Measurements from ENCODE around the gene RAB9A. TPM values are rescaled to one million over a fixed set of nuclear protein-coding genes. Genes with fewer than 3 reads are reported as not detected.

Gene RAB9A
- polyA plus RNA-seq, 2 donors = 23.8 to 24.7 TPM

- Histone ChIP-seq H3K9me3 (ENCODE audit: control insufficient read depth in 2 of 2, insufficient read depth in 1 of 2, low read depth in 1 of 2, low read length in 1 of 2) (no peaks in the 10 kb centered on the region), H3K27ac (ENCODE audit: low read depth in 2 of 2, low read length in 1 of 2) (no peak overlapping the region), H3K36me3 (ENCODE audit: control insufficient read depth in 2 of 2, insufficient read depth in 2 of 2, low read length in 1 of 2) (no peaks in the 10 kb centered on the region), H3K4me1 (ENCODE audit: control insufficient read depth in 2 of 2, insufficient read depth in 2 of 2, low read length in 1 of 2) (no peaks in the 10 kb centered on the region), H3K4me3 (ENCODE audit: low read depth in 1 of 2, low read length in 2 of 2) (no peak overlapping the region), H3K27me3 (ENCODE audit: control insufficient read depth in 1 of 2, insufficient read depth in 2 of 2, low read length in 2 of 2) (peaks cover 0 to 6% of the 10 kb centered on the region in 2 donors)
- 79 to 86% methylated on average over 8 of the region's 8 CpGs for WGBS, 2 donors
Observed at GRCh38 chrX:13694983-13695382, 6.1 kb downstream of the RAB9A start.

- Histone ChIP-seq H3K4me1 (ENCODE audit: control insufficient read depth in 2 of 2, insufficient read depth in 2 of 2, low read length in 1 of 2) (no peaks in the 10 kb centered on the region), H3K4me3 (ENCODE audit: low read depth in 1 of 2, low read length in 2 of 2) (no peak overlapping the region), H3K36me3 (ENCODE audit: control insufficient read depth in 2 of 2, insufficient read depth in 2 of 2, low read length in 1 of 2) (no peaks in the 10 kb centered on the region), H3K27ac (ENCODE audit: low read depth in 2 of 2, low read length in 1 of 2) (no peak overlapping the region), H3K27me3 (ENCODE audit: control insufficient read depth in 1 of 2, insufficient read depth in 2 of 2, low read length in 2 of 2) (peaks cover 0 to 6% of the 10 kb centered on the region in 2 donors), H3K9me3 (ENCODE audit: control insufficient read depth in 2 of 2, insufficient read depth in 1 of 2, low read depth in 1 of 2, low read length in 1 of 2) (no peaks in the 10 kb centered on the region)
- WGBS, 2 donors = 74 to 83% methylated on average over 4 of the region's 4 CpGs
Observed at GRCh38 chrX:13695601-13696115, 6.7 kb downstream of the RAB9A start.

- Histone ChIP-seq H3K36me3 (ENCODE audit: control insufficient read depth in 2 of 2, insufficient read depth in 2 of 2, low read length in 1 of 2) (no peaks in the 10 kb centered on the region), H3K27me3 (ENCODE audit: control insufficient read depth in 1 of 2, insufficient read depth in 2 of 2, low read length in 2 of 2) (peaks cover 0 to 6% of the 10 kb centered on the region in 2 donors), H3K27ac (ENCODE audit: low read depth in 2 of 2, low read length in 1 of 2) (no peak overlapping the region), H3K4me3 (ENCODE audit: low read depth in 1 of 2, low read length in 2 of 2) (no peak overlapping the region), H3K4me1 (ENCODE audit: control insufficient read depth in 2 of 2, insufficient read depth in 2 of 2, low read length in 1 of 2) (no peaks in the 10 kb centered on the region), H3K9me3 (ENCODE audit: control insufficient read depth in 2 of 2, insufficient read depth in 1 of 2, low read depth in 1 of 2, low read length in 1 of 2) (no peaks in the 10 kb centered on the region)
- 95 to 97% methylated on average over 2 of the region's 2 CpGs for WGBS, 2 donors
Observed at GRCh38 chrX:13697455-13697854, 8.5 kb downstream of the RAB9A start.

- WGBS, 2 donors = 89 to 96% methylated on average over 1 of the region's 1 CpG
- peaks cover 0 to 3% of the 10 kb centered on the region in 2 donors for H3K27me3 ChIP-seq (ENCODE audit: control insufficient read depth in 1 of 2, insufficient read depth in 2 of 2, low read length in 2 of 2)
- H3K36me3 ChIP-seq (ENCODE audit: control insufficient read depth in 2 of 2, insufficient read depth in 2 of 2, low read length in 1 of 2) = no peaks in the 10 kb centered on the region
- H3K4me3 ChIP-seq (ENCODE audit: low read depth in 1 of 2, low read length in 2 of 2) = no peak overlapping the region
- no peaks in the 10 kb centered on the region for H3K4me1 ChIP-seq (ENCODE audit: control insufficient read depth in 2 of 2, insufficient read depth in 2 of 2, low read length in 1 of 2)
- no peaks in the 10 kb centered on the region for H3K9me3 ChIP-seq (ENCODE audit: control insufficient read depth in 2 of 2, insufficient read depth in 1 of 2, low read depth in 1 of 2, low read length in 1 of 2)
- no peak overlapping the region for H3K27ac ChIP-seq (ENCODE audit: low read depth in 2 of 2, low read length in 1 of 2)
Observed at GRCh38 chrX:13697976-13698375, 9.0 kb downstream of the RAB9A start.

- Histone ChIP-seq H3K27ac (ENCODE audit: low read depth in 2 of 2, low read length in 1 of 2) (no peak overlapping the region), H3K9me3 (ENCODE audit: control insufficient read depth in 2 of 2, insufficient read depth in 1 of 2, low read depth in 1 of 2, low read length in 1 of 2) (no peaks in the 10 kb centered on the region), H3K4me1 (ENCODE audit: control insufficient read depth in 2 of 2, insufficient read depth in 2 of 2, low read length in 1 of 2) (no peaks in the 10 kb centered on the region), H3K27me3 (ENCODE audit: control insufficient read depth in 1 of 2, insufficient read depth in 2 of 2, low read length in 2 of 2) (no peaks in the 10 kb centered on the region), H3K36me3 (ENCODE audit: control insufficient read depth in 2 of 2, insufficient read depth in 2 of 2, low read length in 1 of 2) (no peaks in the 10 kb centered on the region), H3K4me3 (ENCODE audit: low read depth in 1 of 2, low read length in 2 of 2) (no peak overlapping the region)
- WGBS, 2 donors = 27 to 40% methylated on average over 1 of the region's 1 CpG
Observed at GRCh38 chrX:13698432-13698831, 9.5 kb downstream of the RAB9A start.

GRCh38 chrX:13699183-13699826, 10.4 kb downstream of the RAB9A start:
- Histone ChIP-seq H3K36me3 (ENCODE audit: control insufficient read depth in 2 of 2, insufficient read depth in 2 of 2, low read length in 1 of 2) (no peaks in the 10 kb centered on the region), H3K4me1 (ENCODE audit: control insufficient read depth in 2 of 2, insufficient read depth in 2 of 2, low read length in 1 of 2) (no peaks in the 10 kb centered on the region)

GRCh38 chrX:13700380-13700779, 11.5 kb downstream of the RAB9A start:
- Histone ChIP-seq H3K27ac (ENCODE audit: low read depth in 2 of 2, low read length in 1 of 2) (no peak overlapping the region), H3K27me3 (ENCODE audit: control insufficient read depth in 1 of 2, insufficient read depth in 2 of 2, low read length in 2 of 2) (no peaks in the 10 kb centered on the region), H3K4me3 (ENCODE audit: low read depth in 1 of 2, low read length in 2 of 2) (no peak overlapping the region), H3K36me3 (ENCODE audit: control insufficient read depth in 2 of 2, insufficient read depth in 2 of 2, low read length in 1 of 2) (no peaks in the 10 kb centered on the region), H3K9me3 (ENCODE audit: control insufficient read depth in 2 of 2, insufficient read depth in 1 of 2, low read depth in 1 of 2, low read length in 1 of 2) (no peaks in the 10 kb centered on the region), H3K4me1 (ENCODE audit: control insufficient read depth in 2 of 2, insufficient read depth in 2 of 2, low read length in 1 of 2) (no peaks in the 10 kb centered on the region)
- 39 to 45% methylated on average over 4 of the region's 4 CpGs for WGBS, 2 donors

More at GRCh38 chrX:13699183-13699826, 10.4 kb downstream of the RAB9A start:
- WGBS, 2 donors = 58% methylated on average over 7 of the region's 7 CpGs
- no peak overlapping the region for H3K4me3 ChIP-seq (ENCODE audit: low read depth in 1 of 2, low read length in 2 of 2)
- no peaks in the 10 kb centered on the region for H3K27me3 ChIP-seq (ENCODE audit: control insufficient read depth in 1 of 2, insufficient read depth in 2 of 2, low read length in 2 of 2)
- no peak overlapping the region for H3K27ac ChIP-seq (ENCODE audit: low read depth in 2 of 2, low read length in 1 of 2)
- no peaks in the 10 kb centered on the region for H3K9me3 ChIP-seq (ENCODE audit: control insufficient read depth in 2 of 2, insufficient read depth in 1 of 2, low read depth in 1 of 2, low read length in 1 of 2)

GRCh38 chrX:13702111-13702789, 13.3 kb downstream of the RAB9A start:
- no peaks in the 10 kb centered on the region for H3K9me3 ChIP-seq (ENCODE audit: control insufficient read depth in 2 of 2, insufficient read depth in 1 of 2, low read depth in 1 of 2, low read length in 1 of 2)
- 77 to 83% methylated on average over 5 of the region's 5 CpGs for WGBS, 2 donors
- no peak overlapping the region for H3K27ac ChIP-seq (ENCODE audit: low read depth in 2 of 2, low read length in 1 of 2)
- no peaks in the 10 kb centered on the region for H3K27me3 ChIP-seq (ENCODE audit: control insufficient read depth in 1 of 2, insufficient read depth in 2 of 2, low read length in 2 of 2)
- no peaks in the 10 kb centered on the region for H3K4me1 ChIP-seq (ENCODE audit: control insufficient read depth in 2 of 2, insufficient read depth in 2 of 2, low read length in 1 of 2)
- no peak overlapping the region for H3K4me3 ChIP-seq (ENCODE audit: low read depth in 1 of 2, low read length in 2 of 2)
- H3K36me3 ChIP-seq (ENCODE audit: control insufficient read depth in 2 of 2, insufficient read depth in 2 of 2, low read length in 1 of 2) = no peaks in the 10 kb centered on the region

- no peak overlapping the region for H3K27ac ChIP-seq (ENCODE audit: low read depth in 2 of 2, low read length in 1 of 2)
- 71 to 88% methylated on average over 3 of the region's 3 CpGs for WGBS, 2 donors
- no peaks in the 10 kb centered on the region for H3K9me3 ChIP-seq (ENCODE audit: control insufficient read depth in 2 of 2, insufficient read depth in 1 of 2, low read depth in 1 of 2, low read length in 1 of 2)
- no peaks in the 10 kb centered on the region for H3K4me1 ChIP-seq (ENCODE audit: control insufficient read depth in 2 of 2, insufficient read depth in 2 of 2, low read length in 1 of 2)
- H3K27me3 ChIP-seq (ENCODE audit: control insufficient read depth in 1 of 2, insufficient read depth in 2 of 2, low read length in 2 of 2) = no peaks in the 10 kb centered on the region
- no peaks in the 10 kb centered on the region for H3K36me3 ChIP-seq (ENCODE audit: control insufficient read depth in 2 of 2, insufficient read depth in 2 of 2, low read length in 1 of 2)
- H3K4me3 ChIP-seq (ENCODE audit: low read depth in 1 of 2, low read length in 2 of 2) = no peak overlapping the region
Observed at GRCh38 chrX:13703135-13703534, 14.2 kb downstream of the RAB9A start.

GRCh38 chrX:13703589-13703988, 14.7 kb downstream of the RAB9A start:
- no peak overlapping the region for H3K27ac ChIP-seq (ENCODE audit: low read depth in 2 of 2, low read length in 1 of 2)
- H3K36me3 ChIP-seq (ENCODE audit: control insufficient read depth in 2 of 2, insufficient read depth in 2 of 2, low read length in 1 of 2) = no peaks in the 10 kb centered on the region
- no peaks in the 10 kb centered on the region for H3K4me1 ChIP-seq (ENCODE audit: control insufficient read depth in 2 of 2, insufficient read depth in 2 of 2, low read length in 1 of 2)
- no peaks in the 10 kb centered on the region for H3K27me3 ChIP-seq (ENCODE audit: control insufficient read depth in 1 of 2, insufficient read depth in 2 of 2, low read length in 2 of 2)
- WGBS, 2 donors = 48 to 58% methylated on average over 3 of the region's 3 CpGs
- no peaks in the 10 kb centered on the region for H3K9me3 ChIP-seq (ENCODE audit: control insufficient read depth in 2 of 2, insufficient read depth in 1 of 2, low read depth in 1 of 2, low read length in 1 of 2)
- no peak overlapping the region for H3K4me3 ChIP-seq (ENCODE audit: low read depth in 1 of 2, low read length in 2 of 2)
